GM12878 (cell line): Measurements from ENCODE around the gene NHS. TPM values are rescaled to one million over a fixed set of nuclear protein-coding genes. Genes with fewer than 3 reads are reported as not detected.

Experiments used
- ATAC-seq: fragments of 200-7000 bp; cut with Tn5 transposase; 3 replicates; pipeline ENCODE4 v1.9.1; 2020; ENCODE audit warnings: mild to moderate bottlenecking, moderate library complexity
- BruUV-seq: library from RNA; stranded (reverse); fragments of 400-500 nt; replicated peaks from 2 replicates; lab custom pipeline; 2021; lab: Mats Ljungman, UMichigan
- CTCF ChIA-PET: fragments of 300-600 bp; sonication (Branson Sonifier 250); formaldehyde crosslinking; extraction: SDS; loops from one replicate; lab custom pipeline; 2021; ENCODE audit warnings: inconsistent platforms; lab: Yijun Ruan, JAX
- POLR2A ChIA-PET: fragments of 350-600 bp; formaldehyde crosslinking; extraction: SDS; loops from one replicate; lab custom pipeline; 2021; ENCODE audit warnings: inconsistent platforms; lab: Charles Lee
- RAD21 ChIA-PET: fragments of 300-600 bp; sonication (Branson Sonifier 250); formaldehyde crosslinking; loops from one replicate; lab custom pipeline; 2023; ENCODE audit warnings: antibody characterized with exemption; ENCODE audit not compliant: unreplicated experiment; lab: Charles Lee
- SMC1A ChIA-PET: fragments of 300-600 bp; sonication (Branson Sonifier 250); formaldehyde crosslinking; loops from one replicate; lab custom pipeline; 2023; ENCODE audit not compliant: unreplicated experiment, uncharacterized antibody; lab: Charles Lee
- DNase-seq: peaks from one replicate; pipeline ENCODE4 v3.0.0-alpha.2; 2011; ENCODE audit warnings: low read depth, low spot score
- FAIRE-seq: peaks from 3 replicates; lab custom pipeline; 2011; peaks lifted over from hg19 to GRCh38; lab: Jason Lieb, UNC
- H2AFZ ChIP-seq: 2 replicates; pipeline ENCODE4 v1.6.0; 2011; ENCODE audit warnings: low read depth, low read length, control low read depth; ENCODE audit not compliant: control insufficient read depth
- H3K27ac ChIP-seq: 2 replicates; pipeline ENCODE4 v1.5.1; 2011; ENCODE audit warnings: control low read depth; ENCODE audit not compliant: control insufficient read depth, insufficient read depth
- H3K27me3 ChIP-seq, 2 experiments: replicated peaks in 1 of 2; 2 replicates each; pipeline versions ENCODE4 v1.6.0 to v1.6.1; 2011; ENCODE audit warnings: low read length in 1 of 2; ENCODE audit not compliant: control insufficient read depth in 2 of 2, insufficient read depth in 2 of 2
- H3K36me3 ChIP-seq, 2 experiments: 2 replicates each; pipeline ENCODE4 v1.5.1; 2011; ENCODE audit warnings: low read length in 1 of 2; ENCODE audit not compliant: control insufficient read depth in 2 of 2, insufficient read depth in 2 of 2
- H3K4me1 ChIP-seq: 2 replicates; pipeline ENCODE4 v1.6.1; 2011; ENCODE audit warnings: mild to moderate bottlenecking, low read length, moderate library complexity, mixed read lengths; ENCODE audit not compliant: control insufficient read depth, insufficient read depth
- H3K4me2 ChIP-seq: 2 replicates; pipeline ENCODE4 v1.6.0; 2011; ENCODE audit warnings: control low read depth; ENCODE audit not compliant: control insufficient read depth, insufficient read depth
- H3K4me3 ChIP-seq: fragments of 200-600 bp; sonication (generic); 2 replicates; pipeline ENCODE4 v1.5.1; 2016
- H3K79me2 ChIP-seq: 2 replicates; pipeline ENCODE4 v1.6.0; 2011; ENCODE audit warnings: low read length; ENCODE audit not compliant: control insufficient read depth, insufficient read depth
- H3K9ac ChIP-seq: 2 replicates; pipeline ENCODE4 v1.8.0; 2011; ENCODE audit warnings: low read length, control low read depth, mixed read lengths; ENCODE audit not compliant: control insufficient read depth, insufficient read depth
- H3K9me3 ChIP-seq: replicated peaks from 3 replicates; pipeline ENCODE4 v1.5.1; 2011; ENCODE audit warnings: mild to moderate bottlenecking, low read length; ENCODE audit not compliant: control insufficient read depth, insufficient read depth
- H4K20me1 ChIP-seq: 2 replicates; pipeline ENCODE4 v1.6.0; 2011; ENCODE audit not compliant: control insufficient read depth, insufficient read depth
- CBX5 ChIP-seq: sonication (generic); IDR thresholded peaks from 2 replicates; pipeline ENCODE4 v1.6.1; 2016; ENCODE audit warnings: low read depth, moderate library complexity, mild to moderate bottlenecking, inconsistent platforms
- KDM1A ChIP-seq: fragments of 200-600 bp; sonication (generic); IDR thresholded peaks from 2 replicates; pipeline ENCODE4 v1.6.1; 2016; ENCODE audit warnings: borderline replicate concordance
- MYC ChIP-seq: IDR thresholded peaks from 2 replicates; pipeline ENCODE4 v1.6.1; 2011; ENCODE audit warnings: mild to moderate bottlenecking, low read length, moderate library complexity, inconsistent platforms; ENCODE audit not compliant: insufficient read depth, insufficient replicate concordance, insufficient read length, severe bottlenecking
- NFXL1 ChIP-seq: fragments of 450-650 bp; IDR thresholded peaks from 2 replicates; pipeline ENCODE4 v1.6.1; 2017; ENCODE audit warnings: antibody characterized with exemption, mild to moderate bottlenecking, borderline replicate concordance
- NFYB ChIP-seq: IDR thresholded peaks from 2 replicates; pipeline ENCODE4 v1.6.1; 2011; ENCODE audit warnings: low read depth, mild to moderate bottlenecking, low read length, improper control_type of control experiment, moderate library complexity; ENCODE audit not compliant: insufficient read depth
- RAD21 ChIP-seq: IDR thresholded peaks from 2 replicates; pipeline ENCODE4 v1.6.1; 2011; ENCODE audit warnings: mild to moderate bottlenecking, low read depth, low read length, moderate library complexity; ENCODE audit not compliant: insufficient read depth
- RUNX3 ChIP-seq: IDR thresholded peaks from 2 replicates; pipeline ENCODE4 v1.6.1; 2012; ENCODE audit warnings: low read length, inconsistent platforms
- USF2 ChIP-seq: IDR thresholded peaks from 2 replicates; pipeline ENCODE4 v1.6.1; 2011; ENCODE audit warnings: low read depth, low read length, improper control_type of control experiment, borderline replicate concordance
- ZBTB40 ChIP-seq: fragments of 450-650 bp; IDR thresholded peaks from 2 replicates; pipeline ENCODE4 v1.6.1; 2016; ENCODE audit warnings: mild to moderate bottlenecking, moderate library complexity, borderline replicate concordance
- ZNF217 ChIP-seq: fragments of 450-650 bp; IDR thresholded peaks from 2 replicates; pipeline ENCODE4 v1.6.1; 2017; ENCODE audit warnings: antibody characterized with exemption, mild to moderate bottlenecking
- ZNF274 ChIP-seq: IDR thresholded peaks from one replicate; pipeline ENCODE4 v1.8.0; 2011; ENCODE audit not compliant: insufficient read length, insufficient read depth
- ZNF592 ChIP-seq: fragments of 450-650 bp; IDR thresholded peaks from 2 replicates; pipeline ENCODE4 v1.6.1; 2017; ENCODE audit warnings: mild to moderate bottlenecking, moderate library complexity
- WGBS: methylation state at CpG from one replicate; pipeline ENCODE4 v1.1.6; 2016; ENCODE audit warnings: low lambda C conversion rate; ENCODE audit not compliant: insufficient replicate concordance, insufficient coverage; ENCODE audit errors: missing lambda C conversion rate; 5-methylcytosine and 5-hydroxymethylcytosine counted together
- in situ Hi-C: fragments of 300-500 bp; cut with MboI; formaldehyde crosslinking; loops from 9 replicates; pipeline ENCODE4 v1.14.3; 2018; ENCODE audit warnings: mixed read lengths
- intact Hi-C: fragments of 100-400 bp; cut with micrococcal nuclease; formaldehyde crosslinking; loops from one replicate; pipeline ENCODE4 v1.14.2; 2022; ENCODE audit not compliant: unreplicated experiment
- polyA plus RNA-seq, 11 experiments: library from polyadenylated mRNA; depleted of rRNA in 4 of 11; unstranded in 6 of 11; stranded (reverse) in 5 of 11; fragments of >200 nt; fragmentation: Nextera tagmentation in 4 of 11; fragmentation: Illumina TruSeq in 1 of 11; extraction: Ambion mirVana in 4 of 11; extraction: Trizol in 1 of 11; gene quantifications; 1 replicate in 1 of 11; 2 replicates in 10 of 11; pipeline versions ENCODE4 v1.2.1 to v1.2.3, GENCODE V29; 2011 to 2016; ENCODE audit warnings: inconsistent platforms in 2 of 11, missing spikeins in 2 of 11, low read depth in 1 of 11
- total RNA-seq, 4 experiments: library from RNA; depleted of rRNA in 3 of 4; stranded (reverse); fragments of >200 nt in 3 of 4; fragmentation: Illumina TruSeq in 1 of 4; extraction: Trizol in 1 of 4; gene quantifications; 2 replicates each; pipeline versions ENCODE4 v1.2.1 to v1.2.3, GENCODE V29; 2013 to 2021

NHS gene
- total and polyA plus RNA-seq, 10 of the 15 experiments (the other 5 are each of a cell fraction or from before 2014, with no cell fraction given) = under 0.01 to 0.07 (median 0.03) TPM; not detected in 7

GRCh38 chrX:17521871-17522693 is 147.1 kb downstream of the NHS start (continued):
- TF ChIP-seq ZNF274 = no peak
- TF ChIP-seq NFXL1 = no peak
- TF ChIP-seq MYC = no peak

GRCh38 chrX:17525266-17525665 is 150.3 kb downstream of the NHS start:
- intact Hi-C loops = no loop called here
- BruUV-seq = no TSS peak
- in situ Hi-C loops = no loop called here
- H3K36me3 ChIP-seq = no peaks in the 10 kb centered on the region
- ATAC-seq (no peak), DNase-seq (no peak), FAIRE-seq (no peak)
- H2AFZ ChIP-seq = no peak overlapping the region
- WGBS = 0% methylated on average over 1 of the region's 1 CpG
- H3K9me3 ChIP-seq = no peaks in the 10 kb centered on the region
- H3K4me1 ChIP-seq = no peaks in the 10 kb centered on the region
- H3K79me2 ChIP-seq = no peaks in the 10 kb centered on the region
- ChIA-PET SMC1A (interaction anchor here (0.7 to 1.8 kb wide), 3 partner anchors 11 to 283 kb away, joined by 3 to 4 read pairs (median 3); no protein-coding TSS in a partner anchor), POLR2A (no interaction called here), RAD21 (no interaction called here), CTCF (interaction anchor here (1.9 kb wide), 1 partner anchor 9 kb away, joined by 4 read pairs; no protein-coding TSS in a partner anchor)
- no peaks in the 10 kb centered on the region for H4K20me1 ChIP-seq
- H3K4me3 ChIP-seq = no peak overlapping the region
- H3K4me2 ChIP-seq = no peak overlapping the region
- H3K9ac ChIP-seq = no peak overlapping the region
- no peaks in the 10 kb centered on the region for H3K27me3 ChIP-seq
- no peak overlapping the region for H3K27ac ChIP-seq
- TF ChIP-seq USF2 = no peak
- TF ChIP-seq RAD21 = no peak
- no peak for TF ChIP-seq ZBTB40
- TF ChIP-seq RUNX3 = no peak
- no peak for TF ChIP-seq ZNF217
- TF ChIP-seq KDM1A = no peak
- no peak for TF ChIP-seq ZNF592
- TF ChIP-seq NFYB = no peak
- TF ChIP-seq CBX5 = no peak
